Progenitor cell of endocrine pancreas (in vitro differentiated cells): ENCODE results near the gene UNC45A. TPM values are rescaled to one million over a fixed set of nuclear protein-coding genes. Genes with fewer than 3 reads are reported as not detected.

ENCODE experiments used
- total RNA-seq: library from RNA; stranded (reverse); gene quantifications from 2 replicates; pipeline ENCODE4 v1.2.1, GENCODE V29; 2021

Gene UNC45A
- total RNA-seq, 1 donor from 2014 or later: 90.6 TPM

Other genes with a start within 250 kb of the UNC45A start
- 19.6 and 21.3 TPM in 2 replicates for gene BLM, start 217.9 kb upstream of the UNC45A start, total RNA-seq
- gene FURIN, start 66.7 kb upstream of the UNC45A start, total RNA-seq: 64.1 and 64.8 TPM in 2 replicates
- 13.8 and 16.2 TPM in 2 replicates for gene FES, start 50.8 kb upstream of the UNC45A start, total RNA-seq
- 111 and 117 TPM in 2 replicates for gene MAN2A2, start 32.0 kb upstream of the UNC45A start, total RNA-seq
- gene HDDC3, start 2.7 kb upstream of the UNC45A start, total RNA-seq: 14.5 and 16.6 TPM in 2 replicates
- 20.6 and 23.0 TPM in 2 replicates for gene RCCD1, start 19.6 kb downstream of the UNC45A start, total RNA-seq
- gene PRC1, start 59.2 kb downstream of the UNC45A start, total RNA-seq: 79.1 and 81.5 TPM in 2 replicates
- gene VPS33B, start 87.3 kb downstream of the UNC45A start, total RNA-seq: 28.0 and 33.3 TPM in 2 replicates
- gene SV2B, start 165.0 kb downstream of the UNC45A start, total RNA-seq: 19.9 and 24.9 TPM in 2 replicates